ENCODE data around the gene MGLL. TPM values are rescaled to one million over a fixed set of nuclear protein-coding genes. Genes with fewer than 3 reads are reported as not detected.

MGLL gene
- total RNA-seq, 2 experiments from 2014 or later: 0.28 to 0.38 TPM

DNA sequence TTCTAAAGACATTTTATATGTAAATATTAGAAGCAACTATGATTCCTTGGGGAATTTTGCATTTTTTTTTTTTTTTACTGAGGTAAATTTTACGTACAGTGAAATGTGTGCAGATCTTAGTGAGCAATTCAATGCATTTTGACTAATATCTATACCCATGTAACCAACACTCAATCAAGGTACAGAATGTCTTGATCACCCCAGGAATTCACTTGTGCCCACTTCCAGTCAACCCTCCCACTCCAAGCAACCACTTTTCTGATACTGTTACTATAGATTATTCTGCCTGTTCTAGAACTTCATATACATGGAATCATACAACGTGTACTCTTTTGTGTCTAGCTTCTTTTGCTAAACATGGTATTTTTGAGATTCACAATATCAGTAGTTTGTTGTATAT, 45.1 kb upstream of the MGLL start:
- H3K9me3 ChIP-seq (ENCODE audit: control insufficient read depth in 1 of 2, insufficient read depth in 1 of 2, low read length in 2 of 2): no peaks in the 10 kb centered on the region
- H3K9me3 Mint-ChIP-seq: no peaks in the 10 kb centered on the region
- CTCF ChIA-PET: no interaction called here
- no peak for DNase-seq
- intact Hi-C loops (cut with DNase I, micrococcal nuclease): no loop called here
- no peaks in the 10 kb centered on the region for H3K36me3 ChIP-seq (ENCODE audit: insufficient read depth, low read length)
- H3K4me3 Mint-ChIP-seq: no peak overlapping the region
- H3K4me3 ChIP-seq (ENCODE audit: low read length): no peak overlapping the region
- no peaks in the 10 kb centered on the region for H3K4me1 Mint-ChIP-seq (ENCODE audit: low read depth)
- H3K27me3 ChIP-seq (ENCODE audit: control insufficient read depth in 1 of 2, insufficient read depth in 2 of 2, low read length in 2 of 2): peaks cover 0 to 4% of the 10 kb centered on the region in 2 experiments
- H3K27ac Mint-ChIP-seq: no peak overlapping the region
- H3K27me3 Mint-ChIP-seq: no peaks in the 10 kb centered on the region
- no peak overlapping the region for H3K27ac ChIP-seq (ENCODE audit: low read depth in 1 of 2, low read length in 2 of 2)
- H3K4me1 ChIP-seq (ENCODE audit: insufficient read depth, low read length): no peaks in the 10 kb centered on the region
- no peaks in the 10 kb centered on the region for H3K36me3 Mint-ChIP-seq (ENCODE audit: low read depth)
- ATAC-seq (ENCODE audit: poor library complexity): no peak
- TF ChIP-seq, protein P1, sequence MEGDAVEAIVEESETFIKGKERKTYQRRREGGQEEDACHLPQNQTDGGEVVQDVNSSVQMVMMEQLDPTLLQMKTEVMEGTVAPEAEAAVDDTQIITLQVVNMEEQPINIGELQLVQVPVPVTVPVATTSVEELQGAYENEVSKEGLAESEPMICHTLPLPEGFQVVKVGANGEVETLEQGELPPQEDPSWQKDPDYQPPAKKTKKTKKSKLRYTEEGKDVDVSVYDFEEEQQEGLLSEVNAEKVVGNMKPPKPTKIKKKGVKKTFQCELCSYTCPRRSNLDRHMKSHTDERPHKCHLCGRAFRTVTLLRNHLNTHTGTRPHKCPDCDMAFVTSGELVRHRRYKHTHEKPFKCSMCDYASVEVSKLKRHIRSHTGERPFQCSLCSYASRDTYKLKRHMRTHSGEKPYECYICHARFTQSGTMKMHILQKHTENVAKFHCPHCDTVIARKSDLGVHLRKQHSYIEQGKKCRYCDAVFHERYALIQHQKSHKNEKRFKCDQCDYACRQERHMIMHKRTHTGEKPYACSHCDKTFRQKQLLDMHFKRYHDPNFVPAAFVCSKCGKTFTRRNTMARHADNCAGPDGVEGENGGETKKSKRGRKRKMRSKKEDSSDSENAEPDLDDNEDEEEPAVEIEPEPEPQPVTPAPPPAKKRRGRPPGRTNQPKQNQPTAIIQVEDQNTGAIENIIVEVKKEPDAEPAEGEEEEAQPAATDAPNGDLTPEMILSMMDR (IDR thresholded peaks at IDR 0.05): no peak
- POLR2A ChIA-PET: no interaction called here

DNA sequence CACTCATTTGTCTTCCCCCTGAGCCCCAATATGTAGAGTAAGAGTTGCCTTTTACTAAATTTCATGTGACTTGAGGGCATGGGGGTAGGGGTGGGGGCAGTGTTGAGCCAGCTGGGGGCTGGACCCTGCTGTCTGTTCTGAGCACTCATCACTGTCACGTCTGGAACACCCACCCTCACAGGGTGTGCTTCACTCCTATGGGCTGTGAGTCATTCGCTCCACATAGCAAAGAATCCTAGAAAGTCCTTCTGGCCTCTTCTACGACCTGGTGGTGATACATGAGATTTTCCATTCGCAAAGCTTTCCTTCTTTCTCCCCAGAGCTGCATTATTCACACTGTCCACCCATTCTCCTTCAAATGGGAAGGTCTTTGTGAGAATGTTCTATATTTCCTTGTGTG, 43.6 kb upstream of the MGLL start:
- Mint-ChIP-seq H3K4me3 (no peak overlapping the region), H3K9me3 (no peaks in the 10 kb centered on the region), H3K27me3 (no peaks in the 10 kb centered on the region), H3K27ac (no peak overlapping the region), H3K36me3 (ENCODE audit: low read depth) (no peaks in the 10 kb centered on the region), H3K4me1 (ENCODE audit: low read depth) (no peaks in the 10 kb centered on the region)
- DNase-seq: no peak
- Histone ChIP-seq H3K4me3 (ENCODE audit: low read length) (no peak overlapping the region), H3K36me3 (ENCODE audit: insufficient read depth, low read length) (no peaks in the 10 kb centered on the region), H3K4me1 (ENCODE audit: insufficient read depth, low read length) (no peaks in the 10 kb centered on the region), H3K27ac (ENCODE audit: low read depth in 1 of 2, low read length in 2 of 2) (no peak overlapping the region), H3K9me3 (ENCODE audit: control insufficient read depth in 1 of 2, insufficient read depth in 1 of 2, low read length in 2 of 2) (no peaks in the 10 kb centered on the region), H3K27me3 (ENCODE audit: control insufficient read depth in 1 of 2, insufficient read depth in 2 of 2, low read length in 2 of 2) (no peaks in the 10 kb centered on the region)
- POLR2A ChIA-PET: no interaction called here
- no peak for ATAC-seq (ENCODE audit: poor library complexity)
- TF ChIP-seq, protein P1 (IDR thresholded peaks at IDR 0.05): no peak
- CTCF ChIA-PET: no interaction called here
- intact Hi-C loops (cut with DNase I, micrococcal nuclease): no loop called here

GRCh38 chr3:127860211-127860696, 37.9 kb upstream of the MGLL start:
- TF ChIP-seq, protein P1 (IDR thresholded peaks at IDR 0.05): no peak
- no peak overlapping the region for H3K4me3 ChIP-seq (ENCODE audit: low read length)
- Mint-ChIP-seq H3K9me3 (no peaks in the 10 kb centered on the region), H3K27me3 (no peaks in the 10 kb centered on the region), H3K4me3 (no peak overlapping the region), H3K4me1 (ENCODE audit: low read depth) (no peaks in the 10 kb centered on the region), H3K36me3 (ENCODE audit: low read depth) (no peaks in the 10 kb centered on the region), H3K27ac (no peak overlapping the region)
- ChIA-PET POLR2A (no interaction called here), CTCF (no interaction called here)
- H3K36me3 ChIP-seq (ENCODE audit: insufficient read depth, low read length): no peaks in the 10 kb centered on the region
- intact Hi-C loops (cut with DNase I, micrococcal nuclease): no loop called here
- no peak for ATAC-seq (ENCODE audit: poor library complexity)
- DNase-seq: no peak
- no peaks in the 10 kb centered on the region for H3K4me1 ChIP-seq (ENCODE audit: insufficient read depth, low read length)
- no peak overlapping the region for H3K27ac ChIP-seq (ENCODE audit: low read depth in 1 of 2, low read length in 2 of 2)
- no peaks in the 10 kb centered on the region for H3K27me3 ChIP-seq (ENCODE audit: control insufficient read depth in 1 of 2, insufficient read depth in 2 of 2, low read length in 2 of 2)
- H3K9me3 ChIP-seq (ENCODE audit: control insufficient read depth in 1 of 2, insufficient read depth in 1 of 2, low read length in 2 of 2): no peaks in the 10 kb centered on the region

Data from CD4-positive, alpha-beta T cell (primary cell).